ENCODE data around the gene AURKB. TPM values are rescaled to one million over a fixed set of nuclear protein-coding genes. Genes with fewer than 3 reads are reported as not detected.

Gene AURKB
- total and polyA plus RNA-seq, 2 of the 13 experiments (the other 11 are each of a cell fraction or from before 2014, with no cell fraction given): 29.5 to 75.3 TPM

GRCh38 chr17:8186787-8187516 lies 23.4 kb downstream of the AURKB start (continued):
- TF ChIP-seq MXD3 (CRISPR knock-in tag; IDR thresholded peaks at IDR 0.05): no peak
- TF ChIP-seq ZNF614 (CRISPR knock-in tag; IDR thresholded peaks at IDR 0.05; ENCODE audit: borderline replicate concordance): peak; percentile 14
- TF ChIP-seq HOXA5 (CRISPR knock-in tag; IDR thresholded peaks at IDR 0.05): peak; percentile 39; the same call in 1 of the 2 replicates
- no peak for TF ChIP-seq U2AF1 (optimal IDR thresholded peaks at IDR 0.05; ENCODE audit: low read depth, low read length)
- no peak for TF ChIP-seq SOX13 (IDR thresholded peaks at IDR 0.05)
- 0 out of 4 replicates have a peak, but pooled peaks of 1 of the 2 experiments have one; percentile 19 for TF ChIP-seq SOX13 (CRISPR knock-in tag; conservative IDR thresholded peaks at IDR 0.05 in 1 of 2, IDR thresholded peaks at IDR 0.05 in 1 of 2)
- TF ChIP-seq KDM5A (IDR thresholded peaks at IDR 0.05; ENCODE audit: borderline replicate concordance, low read length): no peak
- peak; percentile 85 for TF ChIP-seq CBFB (CRISPR knock-in tag; IDR thresholded peaks at IDR 0.05)
- TF ChIP-seq RFX1 (IDR thresholded peaks at IDR 0.05): no peak
- peak; percentile 98 for TF ChIP-seq MAF1 (CRISPR knock-in tag; IDR thresholded peaks at IDR 0.05; ENCODE audit: borderline replicate concordance)
- TF ChIP-seq PRPF4 (IDR thresholded peaks at IDR 0.05; ENCODE audit: low read depth, low read length, poor library complexity, severe bottlenecking): peak; percentile 90
- TF ChIP-seq ZKSCAN8 (CRISPR knock-in tag; IDR thresholded peaks at IDR 0.05; ENCODE audit: borderline replicate concordance): peak; percentile 88
- TF ChIP-seq PAWR (CRISPR knock-in tag; IDR thresholded peaks at IDR 0.05; ENCODE audit: borderline replicate concordance): no peak
- no peak for TF ChIP-seq ZNF33A (CRISPR knock-in tag; IDR thresholded peaks at IDR 0.05; ENCODE audit: borderline replicate concordance)
- TF ChIP-seq IKZF4 (CRISPR knock-in tag; IDR thresholded peaks at IDR 0.05; ENCODE audit: borderline replicate concordance, low read depth, not compliant biosample characterization): no peak
- peak; percentile 50; the same call in 1 of the 2 replicates for TF ChIP-seq ZFP1 (CRISPR knock-in tag; IDR thresholded peaks at IDR 0.05)
- TF ChIP-seq FOXA3 (CRISPR knock-in tag; IDR thresholded peaks at IDR 0.05): no peak
- TF ChIP-seq DMTF1 (CRISPR knock-in tag; IDR thresholded peaks at IDR 0.05): no peak
- TF ChIP-seq ZNF75D (CRISPR knock-in tag; IDR thresholded peaks at IDR 0.05; ENCODE audit: borderline replicate concordance): no peak
- TF ChIP-seq NPAS2 (CRISPR knock-in tag; IDR thresholded peaks at IDR 0.05; ENCODE audit: borderline replicate concordance): no peak
- 0 out of 3 replicates have a peak, but pooled peaks have one; percentile 26 for TF ChIP-seq MXI1 (IDR thresholded peaks at IDR 0.05; ENCODE audit: borderline replicate concordance, low read depth, low read length)
- TF ChIP-seq KAT2B (IDR thresholded peaks at IDR 0.05; ENCODE audit: borderline replicate concordance, low read depth, low read length): no peak
- TF ChIP-seq ZKSCAN5 (CRISPR knock-in tag; IDR thresholded peaks at IDR 0.05): no peak
- TF ChIP-seq NCOA5 (CRISPR knock-in tag; IDR thresholded peaks at IDR 0.05): no peak
- 0 out of 2 replicates have a peak, but pooled peaks have one; percentile 64 for TF ChIP-seq ZBTB42 (CRISPR knock-in tag; IDR thresholded peaks at IDR 0.05)
- no peak for TF ChIP-seq ZFYVE20 (CRISPR knock-in tag; IDR thresholded peaks at IDR 0.05; ENCODE audit: borderline replicate concordance, low read depth)
- TF ChIP-seq ZNF138 (CRISPR knock-in tag; IDR thresholded peaks at IDR 0.05; ENCODE audit: low read depth): no peak
- peak; percentile 21; the same call in 1 of the 2 replicates for TF ChIP-seq HDAC1 (CRISPR knock-in tag; IDR thresholded peaks at IDR 0.05)
- TF ChIP-seq PHF21A (CRISPR knock-in tag; IDR thresholded peaks at IDR 0.05): 0 out of 2 replicates have a peak, but pooled peaks have one; percentile 23
- TF ChIP-seq HOXA9 (CRISPR knock-in tag; IDR thresholded peaks at IDR 0.05; ENCODE audit: borderline replicate concordance): no peak

Data from HepG2 (cell line).